HUDEP-2 (cell line): ENCODE measurements around the gene PIGC.
"Not testable (repeated sequence)": the region's sequence is repeated elsewhere in the genome, so short reads cannot be mapped to it uniquely, and the experiment has no call there.

ENCODE experiments used
- DNase-seq, 76 experiments: peaks; one replicate each; lab custom pipeline; 2025; ENCODE audit not compliant: unreplicated experiment in 76 of 76; lab: John Stamatoyannopoulos, UW

The PIGC gene

GRCh38 chr1:172467446-172467845 is 23.6 kb upstream of the PIGC start:
- DNase-seq, result no peak

- no peak for DNase-seq
Observed at GRCh38 chr1:172466795-172467407, 23.0 kb upstream of the PIGC start.

GRCh38 chr1:172465617-172466016 is 21.7 kb upstream of the PIGC start:
- DNase-seq, result no peak

GRCh38 chr1:172460887-172461315 is 17.0 kb upstream of the PIGC start:
- no peak for DNase-seq

GRCh38 chr1:172460177-172460576 is 16.3 kb upstream of the PIGC start:
- no peak for DNase-seq

GRCh38 chr1:172457479-172458130 is 13.7 kb upstream of the PIGC start:
- no peak for DNase-seq

GRCh38 chr1:172456344-172456769 is 12.5 kb upstream of the PIGC start:
- DNase-seq, result peak in 75 of 76 experiments; percentile 52 to 97 (median 88)

GRCh38 chr1:172455451-172455850 is 11.6 kb upstream of the PIGC start:
- DNase-seq, result no peak

GRCh38 chr1:172453607-172454006 is 9.7 kb upstream of the PIGC start:
- DNase-seq, result peak in 1 of 76 experiments; percentile 39

GRCh38 chr1:172453153-172453545 is 9.3 kb upstream of the PIGC start:
- peak in 5 of 76 experiments; percentile 8 to 39 (median 23) for DNase-seq

GRCh38 chr1:172452536-172453152 is 8.8 kb upstream of the PIGC start:
- no peak for DNase-seq

- peak in 61 of 76 experiments; percentile 15 to 87 (median 50) for DNase-seq
Observed at GRCh38 chr1:172451002-172451443, 7.2 kb upstream of the PIGC start.

GRCh38 chr1:172450524-172450885 is 6.6 kb upstream of the PIGC start:
- DNase-seq, result peak in 4 of 76 experiments; percentile 22 to 68 (median 32)

GRCh38 chr1:172449585-172450523 is 6.0 kb upstream of the PIGC start:
- peak in 73 of 76 experiments; percentile 7 to 85 (median 57) for DNase-seq

- peak in 5 of 76 experiments; percentile 8 to 34 (median 12) for DNase-seq
Observed at GRCh38 chr1:172448995-172449584, 5.2 kb upstream of the PIGC start.

GRCh38 chr1:172447641-172448040 is 3.8 kb upstream of the PIGC start:
- DNase-seq, result peak in 19 of 76 experiments; percentile 2 to 48 (median 25)

GRCh38 chr1:172446547-172446946 is 2.7 kb upstream of the PIGC start:
- DNase-seq, result no peak

GRCh38 chr1:172442843-172443565 is 865 bp downstream of the PIGC start:
- DNase-seq, result no peak

GRCh38 chr1:172442404-172442803 is 1.5 kb downstream of the PIGC start:
- no peak for DNase-seq

GRCh38 chr1:172437183-172437582 is 6.7 kb downstream of the PIGC start:
- DNase-seq, result not testable (repeated sequence)
